Panc1 (cell line): ENCODE measurements around the gene CROCC. TPM values are rescaled to one million over a fixed set of nuclear protein-coding genes. Genes with fewer than 3 reads are reported as not detected.
"Not testable (repeated sequence)": the region's sequence is repeated elsewhere in the genome, so short reads cannot be mapped to it uniquely, and the experiment has no call there.

Experiments
- ATAC-seq: fragments of 200-7000 bp; cut with Tn5 transposase; 2 replicates; pipeline ENCODE4 v1.9.1; 2020; ENCODE audit warnings: mild to moderate bottlenecking, moderate library complexity
- BruUV-seq: library from RNA; stranded (reverse); fragments of 400-500 nt; replicated peaks from 2 replicates; lab custom pipeline; 2021; lab: Mats Ljungman, UMichigan
- CTCF ChIA-PET: fragments of 300-600 bp; sonication (Branson Sonifier 250); formaldehyde crosslinking; loops from one replicate; lab custom pipeline; 2022; ENCODE audit warnings: antibody characterized with exemption; lab: Charles Lee
- POLR2A ChIA-PET: fragments of 300-600 bp; sonication (Branson Sonifier 250); formaldehyde crosslinking; loops from one replicate; lab custom pipeline; 2022; ENCODE audit warnings: antibody characterized with exemption; lab: Charles Lee
- DNase-seq: peaks from one replicate; pipeline ENCODE4 v3.0.0-alpha.2; 2010; ENCODE audit warnings: low read depth, low spot score
- H3K27ac ChIP-seq: 2 replicates; pipeline ENCODE4 v1.5.1; 2011; ENCODE audit warnings: mild to moderate bottlenecking, low read length, inconsistent platforms
- H3K27me3 ChIP-seq: fragments of 200-500 bp; sonication (Bioruptor generic); 2 replicates; pipeline ENCODE4 v1.6.0; 2014; ENCODE audit warnings: low read length, inconsistent platforms; ENCODE audit not compliant: control insufficient read depth, insufficient read depth
- H3K36me3 ChIP-seq: fragments of 200-500 bp; sonication (Bioruptor generic); 2 replicates; pipeline ENCODE4 v1.5.1; 2014; ENCODE audit warnings: inconsistent platforms, mild to moderate bottlenecking, low read length, moderate library complexity; ENCODE audit not compliant: control insufficient read depth, insufficient read depth
- H3K4me1 ChIP-seq: 2 replicates; pipeline ENCODE4 v1.5.1; 2011; ENCODE audit warnings: inconsistent platforms, mild to moderate bottlenecking, low read length, moderate library complexity; ENCODE audit not compliant: control insufficient read depth, insufficient read depth
- H3K4me3 ChIP-seq, 2 experiments: 2 replicates each; pipeline ENCODE4 v1.5.1; 2011 to 2012; ENCODE audit warnings: low read depth in 2 of 2, low read length in 2 of 2, mild to moderate bottlenecking in 2 of 2, inconsistent platforms in 1 of 2, moderate library complexity in 1 of 2
- H3K9me3 ChIP-seq: fragments of 200-500 bp; sonication (Bioruptor generic); 2 replicates; pipeline ENCODE4 v1.5.1; 2014; ENCODE audit warnings: low read depth, mild to moderate bottlenecking, inconsistent platforms, low read length, moderate library complexity; ENCODE audit not compliant: control insufficient read depth, insufficient read depth
- CTCF ChIP-seq: fragments of 450-650 bp; IDR thresholded peaks from 2 replicates; pipeline ENCODE4 v1.5.1; 2017; ENCODE audit warnings: mild to moderate bottlenecking
- POLR2AphosphoS5 ChIP-seq: IDR thresholded peaks from 2 replicates; pipeline ENCODE4 v1.6.1; 2012; ENCODE audit warnings: mild to moderate bottlenecking, low read depth, low read length, moderate library complexity
- REST ChIP-seq, 2 experiments: IDR thresholded peaks; 2 replicates each; pipeline ENCODE4 v1.6.1; 2011 to 2012; ENCODE audit warnings: low read depth in 2 of 2, control low read depth in 1 of 2, low read length in 1 of 2, mild to moderate bottlenecking in 1 of 2, moderate library complexity in 1 of 2; ENCODE audit not compliant: insufficient read depth in 1 of 2
- SIN3A ChIP-seq: IDR thresholded peaks from 2 replicates; pipeline ENCODE4 v1.6.1; 2012; ENCODE audit warnings: low read depth, mild to moderate bottlenecking, low read length, moderate library complexity, borderline replicate concordance; ENCODE audit not compliant: insufficient read depth
- TCF7L2 ChIP-seq: IDR thresholded peaks from 2 replicates; pipeline ENCODE4 v1.6.1; 2011; ENCODE audit warnings: mild to moderate bottlenecking, low read depth, low read length, inconsistent platforms
- in situ Hi-C: cut with HindIII; loops from 2 replicates; pipeline ENCODE4 v1.10.0; 2016; ENCODE audit warnings: low sequenced_read_pairs, low pct_unique_long_range_greater_than_20kb
- intact Hi-C: fragments of 100-400 bp; cut with micrococcal nuclease; formaldehyde crosslinking; loops from one replicate; pipeline ENCODE4 v1.10.0; 2022; ENCODE audit not compliant: unreplicated experiment
- total RNA-seq: library from RNA; stranded (reverse); gene quantifications from one replicate; pipeline ENCODE4 v1.2.1, GENCODE V29; 2021; ENCODE audit not compliant: unreplicated experiment

The CROCC gene
- total RNA-seq, 1 experiment from 2014 or later = 13.6 TPM

GRCh38 chr1:16900751-16901150 is 21.0 kb upstream of the CROCC start:
- H3K4me3 ChIP-seq = no peak overlapping the region
- H3K27ac ChIP-seq = no peak overlapping the region
- CTCF ChIA-PET = no interaction called here
- POLR2A ChIA-PET = no interaction called here
- TF ChIP-seq REST (IDR thresholded peaks at IDR 0.05; ENCODE audit: insufficient read depth in 1 of 2, low read depth in 2 of 2, low read length in 1 of 2) (no peak), TCF7L2 (no peak), SIN3A (no peak), POLR2AphosphoS5 (no peak), CTCF (no peak)
- peaks cover 11% of the 10 kb centered on the region for H3K4me1 ChIP-seq
- no peaks in the 10 kb centered on the region for H3K27me3 ChIP-seq
- BruUV-seq = no TSS peak
- ATAC-seq (no peak), DNase-seq (no peak)
- no peaks in the 10 kb centered on the region for H3K36me3 ChIP-seq
- in situ Hi-C loops (no loop called here), intact Hi-C loops (no loop called here)
- no peaks in the 10 kb centered on the region for H3K9me3 ChIP-seq

GRCh38 chr1:16901371-16901770 is 20.4 kb upstream of the CROCC start:
- H3K27ac ChIP-seq, H3K4me3 ChIP-seq, H3K9me3 ChIP-seq, DNase-seq, H3K36me3 ChIP-seq, CTCF ChIA-PET, H3K27me3 ChIP-seq, POLR2A ChIA-PET, intact Hi-C loops, ATAC-seq, BruUV-seq, in situ Hi-C loops: not testable (repeated sequence)
- H3K4me1 ChIP-seq = peaks cover 11% of the 10 kb centered on the region

GRCh38 chr1:16903054-16903453 is 18.7 kb upstream of the CROCC start:
- Histone ChIP-seq H3K4me3 (no peak overlapping the region; a peak in 1 of 4 replicates), H3K4me1 (peaks cover 6% of the 10 kb centered on the region), H3K36me3 (no peaks in the 10 kb centered on the region), H3K27ac (peak overlapping the region; percentile 99), H3K9me3 (peaks cover 17% of the 10 kb centered on the region; the same call in 1 of the 2 replicates), H3K27me3 (no peaks in the 10 kb centered on the region)
- CTCF ChIA-PET = no interaction called here
- in situ Hi-C loops (no loop called here), intact Hi-C loops (no loop called here)
- POLR2A ChIA-PET = no interaction called here
- BruUV-seq = no TSS peak
- TF ChIP-seq CTCF (0 out of 2 replicates have a peak, but pooled peaks have one; percentile 17), POLR2AphosphoS5 (no peak)
- DNase-seq (no peak), ATAC-seq (no peak)
